ENCODE data around the gene ERFL.

DNA sequence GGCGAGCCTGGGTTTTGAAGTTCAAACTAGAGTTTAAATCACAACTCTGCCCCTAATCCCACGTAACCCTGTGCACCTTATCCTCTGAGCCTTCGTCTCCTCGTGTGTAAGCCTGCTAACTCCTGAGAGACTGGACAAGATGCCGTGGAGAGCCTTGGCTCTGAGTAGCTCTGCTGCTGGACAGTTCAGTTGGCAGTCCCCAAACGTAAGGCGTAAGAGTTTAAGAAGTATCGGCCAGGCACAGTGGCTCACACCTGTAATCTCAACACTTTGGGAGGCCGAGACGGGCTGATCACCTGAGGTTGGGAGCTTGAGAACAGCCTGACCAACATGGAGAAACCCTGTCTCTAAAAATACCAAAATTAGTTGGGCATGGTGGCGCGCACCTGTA lies 55.9 kb downstream of the ERFL start:
- TF ChIP-seq ZFP3 (CRISPR knock-in tag; IDR thresholded peaks at IDR 0.05) (peak; percentile 95), ARNTL (CRISPR knock-in tag; IDR thresholded peaks at IDR 0.05; ENCODE audit: borderline replicate concordance, low read depth) (no peak), OSR1 (CRISPR knock-in tag; IDR thresholded peaks at IDR 0.05) (no peak), ZFP30 (CRISPR knock-in tag; IDR thresholded peaks at IDR 0.05) (no peak), TCF4 (CRISPR knock-in tag; IDR thresholded peaks at IDR 0.05; ENCODE audit: borderline replicate concordance) (no peak), BACH2 (CRISPR knock-in tag; IDR thresholded peaks at IDR 0.05; ENCODE audit: borderline replicate concordance) (no peak), ZNF8 (CRISPR knock-in tag; IDR thresholded peaks at IDR 0.05) (no peak), ZC3H10 (CRISPR knock-in tag; IDR thresholded peaks at IDR 0.05) (no peak), CSDC2 (CRISPR knock-in tag; IDR thresholded peaks at IDR 0.05) (no peak), TOX (CRISPR knock-in tag; IDR thresholded peaks at IDR 0.05; ENCODE audit: borderline replicate concordance) (no peak), TSHZ2 (CRISPR knock-in tag; IDR thresholded peaks at IDR 0.05) (no peak), RARB (CRISPR knock-in tag; IDR thresholded peaks at IDR 0.05) (no peak)
- TF ChIP-seq, protein P1, sequence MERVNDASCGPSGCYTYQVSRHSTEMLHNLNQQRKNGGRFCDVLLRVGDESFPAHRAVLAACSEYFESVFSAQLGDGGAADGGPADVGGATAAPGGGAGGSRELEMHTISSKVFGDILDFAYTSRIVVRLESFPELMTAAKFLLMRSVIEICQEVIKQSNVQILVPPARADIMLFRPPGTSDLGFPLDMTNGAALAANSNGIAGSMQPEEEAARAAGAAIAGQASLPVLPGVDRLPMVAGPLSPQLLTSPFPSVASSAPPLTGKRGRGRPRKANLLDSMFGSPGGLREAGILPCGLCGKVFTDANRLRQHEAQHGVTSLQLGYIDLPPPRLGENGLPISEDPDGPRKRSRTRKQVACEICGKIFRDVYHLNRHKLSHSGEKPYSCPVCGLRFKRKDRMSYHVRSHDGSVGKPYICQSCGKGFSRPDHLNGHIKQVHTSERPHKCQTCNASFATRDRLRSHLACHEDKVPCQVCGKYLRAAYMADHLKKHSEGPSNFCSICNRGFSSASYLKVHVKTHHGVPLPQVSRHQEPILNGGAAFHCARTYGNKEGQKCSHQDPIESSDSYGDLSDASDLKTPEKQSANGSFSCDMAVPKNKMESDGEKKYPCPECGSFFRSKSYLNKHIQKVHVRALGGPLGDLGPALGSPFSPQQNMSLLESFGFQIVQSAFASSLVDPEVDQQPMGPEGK (CRISPR knock-in tag; IDR thresholded peaks at IDR 0.05; ENCODE audit: borderline replicate concordance): 0 out of 2 replicates have a peak, but pooled peaks have one; percentile 8

Measured in SK-N-SH treated with all-trans-retinoic acid at 6 μM for 48 hours (cell line).